ENCODE results near the gene B4GALT5.

GRCh38 chr20:49663112-49663511 is 50.6 kb downstream of the B4GALT5 start:
- TF ChIP-seq CTCF (IDR thresholded peaks at IDR 0.05) (no peak), ELK1 (IDR thresholded peaks at IDR 0.05; ENCODE audit: low read depth, low read length) (no peak), HDAC2 (IDR thresholded peaks at IDR 0.05) (no peak), ESRRA (IDR thresholded peaks at IDR 0.05; ENCODE audit: borderline replicate concordance, low read length) (no peak)

All from A549 (cell line).